Measurements from ENCODE around the gene DSG2.

The DSG2 gene

GRCh38 chr18:31585991-31586390 lies 88.0 kb downstream of the DSG2 start:
- in situ Hi-C loops (cut with MboI; ENCODE audit: low sequenced_read_pairs), result no loop called here

- in situ Hi-C loops (cut with MboI; ENCODE audit: low sequenced_read_pairs), result no loop called here
These were observed 88.6 kb downstream of the DSG2 start for GRCh38 chr18:31586616-31587015.

- in situ Hi-C loops (cut with MboI; ENCODE audit: low sequenced_read_pairs), result no loop called here
These were observed 89.6 kb downstream of the DSG2 start for GRCh38 chr18:31587529-31587928.

- in situ Hi-C loops (cut with MboI; ENCODE audit: low sequenced_read_pairs), result no loop called here
These were observed 92.6 kb downstream of the DSG2 start for GRCh38 chr18:31590570-31590969.

DNA sequence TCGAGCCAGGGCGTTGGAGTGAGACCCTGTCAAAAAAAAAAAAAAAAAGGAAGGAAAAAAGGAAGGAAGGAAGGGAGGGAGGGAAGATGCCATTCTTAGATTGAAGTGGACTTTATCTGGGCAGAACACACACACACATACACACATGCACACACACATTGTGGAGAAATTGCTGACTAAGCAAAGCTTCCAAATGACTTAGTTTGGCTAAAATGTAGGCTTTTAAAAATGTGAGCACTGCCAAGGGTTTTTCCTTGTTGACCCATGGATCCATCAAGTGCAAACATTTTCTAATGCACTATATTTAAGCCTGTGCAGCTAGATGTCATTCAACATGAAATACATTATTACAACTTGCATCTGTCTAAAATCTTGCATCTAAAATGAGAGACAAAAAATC lies 93.1 kb downstream of the DSG2 start:
- in situ Hi-C loops (cut with MboI; ENCODE audit: low sequenced_read_pairs), result no loop called here

- in situ Hi-C loops (cut with MboI; ENCODE audit: low sequenced_read_pairs), result no loop called here
These were observed 93.7 kb downstream of the DSG2 start, which contains the start of gene TTR for GRCh38 chr18:31591628-31592027. Gene TTR (plus strand): TSS chr18:31591877. CDS start chr18:31591903, 26 bp downstream.

GRCh38 chr18:31592506-31593157 lies 94.7 kb downstream of the DSG2 start:
- in situ Hi-C loops (cut with MboI; ENCODE audit: low sequenced_read_pairs), result no loop called here

DNA sequence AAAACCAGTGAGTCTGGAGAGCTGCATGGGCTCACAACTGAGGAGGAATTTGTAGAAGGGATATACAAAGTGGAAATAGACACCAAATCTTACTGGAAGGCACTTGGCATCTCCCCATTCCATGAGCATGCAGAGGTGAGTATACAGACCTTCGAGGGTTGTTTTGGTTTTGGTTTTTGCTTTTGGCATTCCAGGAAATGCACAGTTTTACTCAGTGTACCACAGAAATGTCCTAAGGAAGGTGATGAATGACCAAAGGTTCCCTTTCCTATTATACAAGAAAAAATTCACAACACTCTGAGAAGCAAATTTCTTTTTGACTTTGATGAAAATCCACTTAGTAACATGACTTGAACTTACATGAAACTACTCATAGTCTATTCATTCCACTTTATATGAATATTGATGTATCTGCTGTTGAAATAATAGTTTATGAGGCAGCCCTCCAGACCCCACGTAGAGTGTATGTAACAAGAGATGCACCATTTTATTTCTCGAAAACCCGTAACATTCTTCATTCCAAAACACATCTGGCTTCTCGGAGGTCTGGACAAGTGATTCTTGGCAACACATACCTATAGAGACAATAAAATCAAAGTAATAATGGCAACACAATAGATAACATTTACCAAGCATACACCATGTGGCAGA lies 97.3 kb downstream of the DSG2 start:
- in situ Hi-C loops (cut with MboI; ENCODE audit: low sequenced_read_pairs), result no loop called here

DNA sequence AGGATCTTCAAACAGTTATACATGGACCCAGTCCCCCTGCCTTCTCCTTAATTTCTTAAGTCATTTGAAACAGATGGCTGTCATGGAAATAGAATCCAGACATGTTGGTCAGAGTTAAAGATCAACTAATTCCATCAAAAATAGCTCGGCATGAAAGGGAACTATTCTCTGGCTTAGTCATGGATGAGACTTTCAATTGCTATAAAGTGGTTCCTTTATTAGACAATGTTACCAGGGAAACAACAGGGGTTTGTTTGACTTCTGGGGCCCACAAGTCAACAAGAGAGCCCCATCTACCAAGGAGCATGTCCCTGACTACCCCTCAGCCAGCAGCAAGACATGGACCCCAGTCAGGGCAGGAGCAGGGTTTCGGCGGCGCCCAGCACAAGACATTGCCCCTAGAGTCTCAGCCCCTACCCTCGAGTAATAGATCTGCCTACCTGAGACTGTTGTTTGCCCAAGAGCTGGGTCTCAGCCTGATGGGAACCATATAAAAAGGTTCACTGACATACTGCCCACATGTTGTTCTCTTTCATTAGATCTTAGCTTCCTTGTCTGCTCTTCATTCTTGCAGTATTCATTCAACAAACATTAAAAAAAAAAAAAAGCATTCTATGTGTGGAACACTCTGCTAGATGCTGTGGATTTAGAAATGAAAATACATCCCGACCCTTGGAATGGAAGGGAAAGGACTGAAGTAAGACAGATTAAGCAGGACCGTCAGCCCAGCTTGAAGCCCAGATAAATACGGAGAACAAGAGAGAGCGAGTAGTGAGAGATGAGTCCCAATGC lies 98.3 kb downstream of the DSG2 start:
- in situ Hi-C loops (cut with MboI; ENCODE audit: low sequenced_read_pairs), result no loop called here

DNA sequence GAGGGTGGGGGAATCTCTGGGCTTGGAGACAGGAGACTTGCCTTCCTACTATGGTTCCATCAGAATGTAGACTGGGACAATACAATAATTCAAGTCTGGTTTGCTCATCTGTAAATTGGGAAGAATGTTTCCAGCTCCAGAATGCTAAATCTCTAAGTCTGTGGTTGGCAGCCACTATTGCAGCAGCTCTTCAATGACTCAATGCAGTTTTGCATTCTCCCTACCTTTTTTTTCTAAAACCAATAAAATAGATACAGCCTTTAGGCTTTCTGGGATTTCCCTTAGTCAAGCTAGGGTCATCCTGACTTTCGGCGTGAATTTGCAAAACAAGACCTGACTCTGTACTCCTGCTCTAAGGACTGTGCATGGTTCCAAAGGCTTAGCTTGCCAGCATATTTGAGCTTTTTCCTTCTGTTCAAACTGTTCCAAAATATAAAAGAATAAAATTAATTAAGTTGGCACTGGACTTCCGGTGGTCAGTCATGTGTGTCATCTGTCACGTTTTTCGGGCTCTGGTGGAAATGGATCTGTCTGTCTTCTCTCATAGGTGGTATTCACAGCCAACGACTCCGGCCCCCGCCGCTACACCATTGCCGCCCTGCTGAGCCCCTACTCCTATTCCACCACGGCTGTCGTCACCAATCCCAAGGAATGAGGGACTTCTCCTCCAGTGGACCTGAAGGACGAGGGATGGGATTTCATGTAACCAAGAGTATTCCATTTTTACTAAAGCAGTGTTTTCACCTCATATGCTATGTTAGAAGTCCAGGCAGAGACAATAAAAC lies 100.2 kb downstream of the DSG2 start:
- in situ Hi-C loops (cut with MboI; ENCODE audit: low sequenced_read_pairs), result no loop called here
